Measurements from ENCODE around the gene SOX6. TPM values are rescaled to one million over a fixed set of nuclear protein-coding genes. Genes with fewer than 3 reads are reported as not detected.

SOX6 gene
- total RNA-seq, 2 experiments from 2014 or later = 0.13 TPM; not detected in 1

- H3K79me2 ChIP-seq (ENCODE audit: insufficient read depth, low read depth, low read length) = no peaks in the 10 kb centered on the region
- BruUV-seq (replicated peaks) = no TSS peak
- no peak overlapping the region for H3K27ac ChIP-seq (ENCODE audit: low read depth, low read length, poor library complexity, severe bottlenecking)
- CTCF ChIA-PET (ENCODE audit: unreplicated experiment) = interaction anchor here (0.6 kb wide), 1 partner anchor 11 kb away, joined by 7 read pairs; no protein-coding TSS in a partner anchor
- no peaks in the 10 kb centered on the region for H3K9me2 ChIP-seq (ENCODE audit: insufficient read depth, low read length)
- intact Hi-C loops (cut with micrococcal nuclease; ENCODE audit: unreplicated experiment) = no loop called here
- no peaks in the 10 kb centered on the region for H3K36me3 ChIP-seq (ENCODE audit: insufficient read depth, low read length)
- no peaks in the 10 kb centered on the region for H4K20me1 ChIP-seq (ENCODE audit: insufficient read depth, low read length)
- POLR2A ChIA-PET = interaction anchor here (0.5 kb wide), 1 partner anchor 368 kb away, joined by 3 read pairs; no protein-coding TSS in a partner anchor
- TF ChIP-seq EZH2phosphoT487 (IDR thresholded peaks at IDR 0.05; ENCODE audit: borderline replicate concordance, low read depth, low read length) (no peak), CTCF (conservative IDR thresholded peaks at IDR 0.05; ENCODE audit: low read length) (no peak)
- no peaks in the 10 kb centered on the region for H3K4me1 ChIP-seq (ENCODE audit: insufficient read depth, low read length, poor library complexity, severe bottlenecking)
- H3K4me2 ChIP-seq (ENCODE audit: low read length) = no peak overlapping the region
- no peak overlapping the region for H3K4me3 ChIP-seq (ENCODE audit: low read depth, low read length, poor library complexity, severe bottlenecking)
- no peaks in the 10 kb centered on the region for H3K9me3 ChIP-seq (ENCODE audit: low read length)
- H2AFZ ChIP-seq (ENCODE audit: low read length) = no peak overlapping the region
- no peak for DNase-seq (ENCODE audit: low spot score)
Measured at GRCh38 chr11:15938121-15938611, 418.2 kb downstream of the SOX6 start.

GRCh38 chr11:15937601-15938120, 418.7 kb downstream of the SOX6 start:
- intact Hi-C loops (cut with micrococcal nuclease; ENCODE audit: unreplicated experiment) = no loop called here
- H2AFZ ChIP-seq (ENCODE audit: low read length) = no peak overlapping the region
- no peak for DNase-seq (ENCODE audit: low spot score)
- H4K20me1 ChIP-seq (ENCODE audit: insufficient read depth, low read length) = no peaks in the 10 kb centered on the region
- no TSS peak for BruUV-seq (replicated peaks)
- no peak for TF ChIP-seq CTCF (conservative IDR thresholded peaks at IDR 0.05; ENCODE audit: low read length)
- TF ChIP-seq EZH2phosphoT487 (IDR thresholded peaks at IDR 0.05; ENCODE audit: borderline replicate concordance, low read depth, low read length) = no peak
- H3K79me2 ChIP-seq (ENCODE audit: insufficient read depth, low read depth, low read length) = no peaks in the 10 kb centered on the region
- ChIA-PET CTCF (ENCODE audit: unreplicated experiment) (interaction anchor here (0.6 kb wide), 1 partner anchor 11 kb away, joined by 7 read pairs; no protein-coding TSS in a partner anchor), POLR2A (interaction anchor here (0.6 kb wide), 1 partner anchor 17 kb away, joined by 10 read pairs; no protein-coding TSS in a partner anchor)
- H3K27ac ChIP-seq (ENCODE audit: low read depth, low read length, poor library complexity, severe bottlenecking) = no peak overlapping the region
- no peaks in the 10 kb centered on the region for H3K9me3 ChIP-seq (ENCODE audit: low read length)
- no peak overlapping the region for H3K4me2 ChIP-seq (ENCODE audit: low read length)
- H3K9me2 ChIP-seq (ENCODE audit: insufficient read depth, low read length) = no peaks in the 10 kb centered on the region
- no peaks in the 10 kb centered on the region for H3K36me3 ChIP-seq (ENCODE audit: insufficient read depth, low read length)
- no peaks in the 10 kb centered on the region for H3K4me1 ChIP-seq (ENCODE audit: insufficient read depth, low read length, poor library complexity, severe bottlenecking)
- no peak overlapping the region for H3K4me3 ChIP-seq (ENCODE audit: low read depth, low read length, poor library complexity, severe bottlenecking)

GRCh38 chr11:15936011-15936410, 420.3 kb downstream of the SOX6 start:
- BruUV-seq (replicated peaks) = no TSS peak
- TF ChIP-seq EZH2phosphoT487 (IDR thresholded peaks at IDR 0.05; ENCODE audit: borderline replicate concordance, low read depth, low read length) (no peak), CTCF (conservative IDR thresholded peaks at IDR 0.05; ENCODE audit: low read length) (no peak)

More at GRCh38 chr11:15936011-15936410, 420.3 kb downstream of the SOX6 start:
- Histone ChIP-seq H3K4me3 (ENCODE audit: low read depth, low read length, poor library complexity, severe bottlenecking) (no peak overlapping the region), H4K20me1 (ENCODE audit: insufficient read depth, low read length) (no peaks in the 10 kb centered on the region), H3K9me3 (ENCODE audit: low read length) (no peaks in the 10 kb centered on the region), H3K79me2 (ENCODE audit: insufficient read depth, low read depth, low read length) (no peaks in the 10 kb centered on the region), H3K4me1 (ENCODE audit: insufficient read depth, low read length, poor library complexity, severe bottlenecking) (no peaks in the 10 kb centered on the region), H3K27ac (ENCODE audit: low read depth, low read length, poor library complexity, severe bottlenecking) (no peak overlapping the region), H2AFZ (ENCODE audit: low read length) (no peak overlapping the region), H3K4me2 (ENCODE audit: low read length) (no peak overlapping the region), H3K36me3 (ENCODE audit: insufficient read depth, low read length) (no peaks in the 10 kb centered on the region), H3K9me2 (ENCODE audit: insufficient read depth, low read length) (no peaks in the 10 kb centered on the region)
- intact Hi-C loops (cut with micrococcal nuclease; ENCODE audit: unreplicated experiment) = no loop called here
- CTCF ChIA-PET (ENCODE audit: unreplicated experiment) = no interaction called here
- POLR2A ChIA-PET = no interaction called here
- DNase-seq (ENCODE audit: low spot score) = no peak

Measured in OCI-LY7 (cell line).